CD4-positive, alpha-beta T cell treated with Interleukin-4 for 1 hour (primary cell): ENCODE results near the gene ZFAND5.

Experiments
- DNase-seq, 2 donors: peaks; one replicate each; pipeline ENCODE4 v3.0.0-alpha.2; 2020 to 2022

The ZFAND5 gene

GRCh38 chr9:72322259-72322658 is 42.7 kb downstream of the ZFAND5 start:
- no peak for DNase-seq

- no peak for DNase-seq
These were observed 49.3 kb downstream of the ZFAND5 start for GRCh38 chr9:72315510-72316311.

GRCh38 chr9:72315089-72315509 is 49.9 kb downstream of the ZFAND5 start:
- no peak for DNase-seq

GRCh38 chr9:72313507-72313906 is 51.5 kb downstream of the ZFAND5 start:
- no peak for DNase-seq

GRCh38 chr9:72312386-72312987 is 52.5 kb downstream of the ZFAND5 start:
- no peak for DNase-seq

GRCh38 chr9:72309364-72310133 is 55.5 kb downstream of the ZFAND5 start:
- DNase-seq: no peak

- DNase-seq: peak in 1 of 2 donors; percentile 38
These were observed 58.2 kb downstream of the ZFAND5 start for GRCh38 chr9:72306761-72307160.

GRCh38 chr9:72305707-72306106 is 59.3 kb downstream of the ZFAND5 start:
- no peak for DNase-seq

GRCh38 chr9:72305102-72305546 is 59.9 kb downstream of the ZFAND5 start:
- DNase-seq: peak; percentile 50 to 90

GRCh38 chr9:72304538-72304937 is 60.5 kb downstream of the ZFAND5 start:
- no peak for DNase-seq
